ENCODE measurements around the gene PBX1. TPM values are rescaled to one million over a fixed set of nuclear protein-coding genes. Genes with fewer than 3 reads are reported as not detected.

PBX1 gene
- total and polyA plus RNA-seq, 4 donors: 7.8 to 112 (median 33.5) TPM

- DNase-seq (no peak), ATAC-seq (ENCODE audit: insufficient read depth, low FRiP score) (no peak)
- no peak for TF ChIP-seq CTCF (IDR thresholded peaks at IDR 0.05; ENCODE audit: control extremely low read depth, extremely low read depth)
- Histone ChIP-seq H3K36me3 (ENCODE audit: control insufficient read depth in 4 of 4, insufficient read depth in 4 of 4, low read length in 4 of 4) (no peaks in the 10 kb centered on the region), H3K27ac (ENCODE audit: low read depth in 1 of 2, low read length in 1 of 2) (peak overlapping the region; percentile 40 to 55), H3K27me3 (ENCODE audit: control insufficient read depth in 3 of 3, insufficient read depth in 3 of 3, low read length in 2 of 3) (no peaks in the 10 kb centered on the region), H3K9me3 (ENCODE audit: control insufficient read depth in 4 of 4, insufficient read depth in 3 of 4, low read length in 3 of 4) (no peaks in the 10 kb centered on the region), H3K4me3 (no peak overlapping the region), H3K4me1 (ENCODE audit: control insufficient read depth in 5 of 5, insufficient read depth in 5 of 5, low read length in 5 of 5) (peaks cover 10 to 62% (median 32%) of the 10 kb centered on the region in 5 donors), H3K9ac (ENCODE audit: insufficient read depth in 1 of 2, low read length in 2 of 2) (no peak overlapping the region)
- WGBS, 2 donors: 58 to 86% methylated on average over 4 of the region's 4 CpGs
Measured at GRCh38 chr1:164774413-164774812, 215.4 kb downstream of the PBX1 start.

- H3K9ac ChIP-seq (ENCODE audit: insufficient read depth in 1 of 2, low read length in 2 of 2): no peak overlapping the region
- no peak for TF ChIP-seq CTCF (IDR thresholded peaks at IDR 0.05; ENCODE audit: control extremely low read depth, extremely low read depth)
- H3K9me3 ChIP-seq (ENCODE audit: control insufficient read depth in 4 of 4, insufficient read depth in 3 of 4, low read length in 3 of 4): no peaks in the 10 kb centered on the region
- peak overlapping the region; percentile 40 to 55 for H3K27ac ChIP-seq (ENCODE audit: low read depth in 1 of 2, low read length in 1 of 2)
- DNase-seq: peak; percentile 45 to 67 (median 49)
- H3K27me3 ChIP-seq (ENCODE audit: control insufficient read depth in 3 of 3, insufficient read depth in 3 of 3, low read length in 2 of 3): no peaks in the 10 kb centered on the region
- H3K4me1 ChIP-seq (ENCODE audit: control insufficient read depth in 5 of 5, insufficient read depth in 5 of 5, low read length in 5 of 5): peaks cover 10 to 69% (median 33%) of the 10 kb centered on the region in 5 donors
- no peaks in the 10 kb centered on the region for H3K36me3 ChIP-seq (ENCODE audit: control insufficient read depth in 4 of 4, insufficient read depth in 4 of 4, low read length in 4 of 4)
- H3K4me3 ChIP-seq: no peak overlapping the region
- no peak for ATAC-seq (ENCODE audit: insufficient read depth, low FRiP score)
- WGBS, 2 donors: 50 to 65% methylated on average over 16 of the region's 16 CpGs
Measured at GRCh38 chr1:164774819-164775654, 216.1 kb downstream of the PBX1 start.

- Histone ChIP-seq H3K9ac (ENCODE audit: insufficient read depth in 1 of 2, low read length in 2 of 2) (no peak overlapping the region), H3K4me3 (no peak overlapping the region), H3K27me3 (ENCODE audit: control insufficient read depth in 3 of 3, insufficient read depth in 3 of 3, low read length in 2 of 3) (no peaks in the 10 kb centered on the region), H3K36me3 (ENCODE audit: control insufficient read depth in 4 of 4, insufficient read depth in 4 of 4, low read length in 4 of 4) (no peaks in the 10 kb centered on the region), H3K27ac (ENCODE audit: low read depth in 1 of 2, low read length in 1 of 2) (no peak overlapping the region), H3K9me3 (ENCODE audit: control insufficient read depth in 4 of 4, insufficient read depth in 3 of 4, low read length in 3 of 4) (no peaks in the 10 kb centered on the region), H3K4me1 (ENCODE audit: control insufficient read depth in 5 of 5, insufficient read depth in 5 of 5, low read length in 5 of 5) (peaks cover 11 to 66% (median 30%) of the 10 kb centered on the region in 5 donors)
- no peak for DNase-seq
- no peak for TF ChIP-seq CTCF (IDR thresholded peaks at IDR 0.05; ENCODE audit: control extremely low read depth, extremely low read depth)
- ATAC-seq (ENCODE audit: insufficient read depth, low FRiP score): no peak
- WGBS, 2 donors: 74 to 76% methylated on average over 2 of the region's 2 CpGs
Measured at GRCh38 chr1:164777518-164777917, 218.5 kb downstream of the PBX1 start.

Measured in lung (tissue), 12 donors.